ENCODE measurements around the gene FOXP1. TPM values are rescaled to one million over a fixed set of nuclear protein-coding genes. Genes with fewer than 3 reads are reported as not detected.

The FOXP1 gene
- total and polyA plus RNA-seq, 2 donors (not counting 1 experiment from before 2014, with no cell fraction given) = 70.3 to 101 TPM

DNA sequence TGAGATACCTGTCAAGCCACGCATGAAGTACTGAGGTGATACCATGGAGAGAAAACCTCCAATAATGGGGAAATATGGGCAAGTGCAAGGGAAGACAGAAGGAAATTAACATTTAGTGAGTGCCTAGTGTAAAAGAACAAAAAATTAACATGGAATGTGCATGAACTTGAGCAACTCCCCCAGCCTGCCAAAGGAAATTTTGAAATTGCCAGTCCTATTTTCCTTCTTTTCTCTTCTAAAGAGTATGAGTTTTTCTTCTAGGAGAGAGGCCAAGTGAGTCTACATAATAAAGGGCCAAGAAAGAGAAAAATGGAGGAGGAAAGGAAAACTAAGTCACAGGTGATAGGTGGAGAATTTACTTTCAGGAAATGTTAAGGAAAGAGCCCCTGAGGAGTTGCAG is 668.7 kb downstream of the FOXP1 start:
- Histone ChIP-seq H4K20me1 (ENCODE audit: control insufficient read depth, extremely low read depth, insufficient read depth, low read length) (no peaks in the 10 kb centered on the region), H3K4me1 (ENCODE audit: control insufficient read depth, extremely low read depth, insufficient read depth, low read length) (no peaks in the 10 kb centered on the region), H3K9me3 (ENCODE audit: control insufficient read depth, insufficient read depth, low read depth, low read length) (no peaks in the 10 kb centered on the region), H3K4me2 (ENCODE audit: extremely low read depth, insufficient read depth, low read length) (no peak overlapping the region), H3K27ac (ENCODE audit: insufficient read depth, low read length) (no peak overlapping the region), H3K79me2 (ENCODE audit: control insufficient read depth, insufficient read depth, low read length) (no peaks in the 10 kb centered on the region), H3K36me3 (ENCODE audit: control insufficient read depth, insufficient read depth, low read length) (no peaks in the 10 kb centered on the region), H3K4me3 (replicated peaks in 1 of 4; ENCODE audit: control extremely low read depth in 1 of 4, insufficient read depth in 1 of 4, low read depth in 3 of 4, low read length in 4 of 4) (no peak overlapping the region), H3K9ac (ENCODE audit: insufficient read depth, low read length) (no peak overlapping the region), H2AFZ (ENCODE audit: low read length) (no peak overlapping the region), H3K27me3 (ENCODE audit: control insufficient read depth, insufficient read depth, low read length) (no peaks in the 10 kb centered on the region)
- TF ChIP-seq, protein P1, sequence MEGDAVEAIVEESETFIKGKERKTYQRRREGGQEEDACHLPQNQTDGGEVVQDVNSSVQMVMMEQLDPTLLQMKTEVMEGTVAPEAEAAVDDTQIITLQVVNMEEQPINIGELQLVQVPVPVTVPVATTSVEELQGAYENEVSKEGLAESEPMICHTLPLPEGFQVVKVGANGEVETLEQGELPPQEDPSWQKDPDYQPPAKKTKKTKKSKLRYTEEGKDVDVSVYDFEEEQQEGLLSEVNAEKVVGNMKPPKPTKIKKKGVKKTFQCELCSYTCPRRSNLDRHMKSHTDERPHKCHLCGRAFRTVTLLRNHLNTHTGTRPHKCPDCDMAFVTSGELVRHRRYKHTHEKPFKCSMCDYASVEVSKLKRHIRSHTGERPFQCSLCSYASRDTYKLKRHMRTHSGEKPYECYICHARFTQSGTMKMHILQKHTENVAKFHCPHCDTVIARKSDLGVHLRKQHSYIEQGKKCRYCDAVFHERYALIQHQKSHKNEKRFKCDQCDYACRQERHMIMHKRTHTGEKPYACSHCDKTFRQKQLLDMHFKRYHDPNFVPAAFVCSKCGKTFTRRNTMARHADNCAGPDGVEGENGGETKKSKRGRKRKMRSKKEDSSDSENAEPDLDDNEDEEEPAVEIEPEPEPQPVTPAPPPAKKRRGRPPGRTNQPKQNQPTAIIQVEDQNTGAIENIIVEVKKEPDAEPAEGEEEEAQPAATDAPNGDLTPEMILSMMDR (conservative IDR thresholded peaks at IDR 0.05 in 1 of 2, IDR thresholded peaks at IDR 0.05 in 1 of 2; ENCODE audit: low read depth in 1 of 2, low read length in 2 of 2) = no peak
- TF ChIP-seq EZH2 (IDR thresholded peaks at IDR 0.05; ENCODE audit: low read length, missing control alignments) = no peak
- DNase-seq (ENCODE audit: low read depth in 2 of 2) = no peak

GRCh38 chr3:70911719-70912118 is 671.8 kb downstream of the FOXP1 start:
- Histone ChIP-seq H3K4me1 (ENCODE audit: control insufficient read depth, extremely low read depth, insufficient read depth, low read length) (no peaks in the 10 kb centered on the region), H3K4me3 (replicated peaks in 1 of 4; ENCODE audit: control extremely low read depth in 1 of 4, insufficient read depth in 1 of 4, low read depth in 3 of 4, low read length in 4 of 4) (no peak overlapping the region), H3K9me3 (ENCODE audit: control insufficient read depth, insufficient read depth, low read depth, low read length) (no peaks in the 10 kb centered on the region), H3K4me2 (ENCODE audit: extremely low read depth, insufficient read depth, low read length) (no peak overlapping the region), H3K36me3 (ENCODE audit: control insufficient read depth, insufficient read depth, low read length) (no peaks in the 10 kb centered on the region), H3K27me3 (ENCODE audit: control insufficient read depth, insufficient read depth, low read length) (no peaks in the 10 kb centered on the region), H4K20me1 (ENCODE audit: control insufficient read depth, extremely low read depth, insufficient read depth, low read length) (no peaks in the 10 kb centered on the region), H3K27ac (ENCODE audit: insufficient read depth, low read length) (no peak overlapping the region), H3K9ac (ENCODE audit: insufficient read depth, low read length) (no peak overlapping the region), H3K79me2 (ENCODE audit: control insufficient read depth, insufficient read depth, low read length) (no peaks in the 10 kb centered on the region), H2AFZ (ENCODE audit: low read length) (no peak overlapping the region)
- TF ChIP-seq, protein P1 (conservative IDR thresholded peaks at IDR 0.05 in 1 of 2, IDR thresholded peaks at IDR 0.05 in 1 of 2; ENCODE audit: low read depth in 1 of 2, low read length in 2 of 2) = no peak
- TF ChIP-seq EZH2 (IDR thresholded peaks at IDR 0.05; ENCODE audit: low read length, missing control alignments) = no peak
- no peak for DNase-seq (ENCODE audit: low read depth in 2 of 2)

- no peak for DNase-seq (ENCODE audit: low read depth in 2 of 2)
- Histone ChIP-seq H4K20me1 (ENCODE audit: control insufficient read depth, extremely low read depth, insufficient read depth, low read length) (no peaks in the 10 kb centered on the region), H3K79me2 (ENCODE audit: control insufficient read depth, insufficient read depth, low read length) (no peaks in the 10 kb centered on the region), H3K9ac (ENCODE audit: insufficient read depth, low read length) (no peak overlapping the region), H3K27ac (ENCODE audit: insufficient read depth, low read length) (no peak overlapping the region), H3K36me3 (ENCODE audit: control insufficient read depth, insufficient read depth, low read length) (no peaks in the 10 kb centered on the region), H3K4me3 (replicated peaks in 1 of 4; ENCODE audit: control extremely low read depth in 1 of 4, insufficient read depth in 1 of 4, low read depth in 3 of 4, low read length in 4 of 4) (no peak overlapping the region), H3K27me3 (ENCODE audit: control insufficient read depth, insufficient read depth, low read length) (no peaks in the 10 kb centered on the region), H3K4me2 (ENCODE audit: extremely low read depth, insufficient read depth, low read length) (no peak overlapping the region), H3K4me1 (ENCODE audit: control insufficient read depth, extremely low read depth, insufficient read depth, low read length) (no peaks in the 10 kb centered on the region), H2AFZ (ENCODE audit: low read length) (no peak overlapping the region), H3K9me3 (ENCODE audit: control insufficient read depth, insufficient read depth, low read depth, low read length) (no peaks in the 10 kb centered on the region)
- TF ChIP-seq, protein P1 (conservative IDR thresholded peaks at IDR 0.05 in 1 of 2, IDR thresholded peaks at IDR 0.05 in 1 of 2; ENCODE audit: low read depth in 1 of 2, low read length in 2 of 2) = no peak
- TF ChIP-seq EZH2 (IDR thresholded peaks at IDR 0.05; ENCODE audit: low read length, missing control alignments) = no peak
These were observed 678.0 kb downstream of the FOXP1 start for GRCh38 chr3:70905491-70905890.

Other genes starting within 250 kb of the FOXP1 start
- gene EIF4E3, start 141.7 kb upstream of the FOXP1 start, total RNA-seq = 1.8 and 2.6 TPM in 2 replicates
- 7.6 and 12.8 TPM in 2 replicates for gene EIF4E3, start 141.7 kb upstream of the FOXP1 start, polyA plus RNA-seq
- under 0.01 TPM in 1 of 2 replicates, not detected in the other for gene GPR27, start 170.1 kb upstream of the FOXP1 start, total RNA-seq
- not detected in 2 replicates for gene GPR27, start 170.1 kb upstream of the FOXP1 start, polyA plus RNA-seq
- not detected in 2 replicates for gene PROK2, start 201.4 kb upstream of the FOXP1 start, total RNA-seq
- gene PROK2, start 201.4 kb upstream of the FOXP1 start, polyA plus RNA-seq = not detected in 2 replicates

All from fibroblast of lung (primary cell).